ENCODE measurements around the gene TANGO6.

The TANGO6 gene

GRCh38 chr16:68869492-68870088, 26.3 kb downstream of the TANGO6 start:
- DNase-seq, result no peak

- DNase-seq, result no peak
Measured at GRCh38 chr16:68873635-68874471, 30.5 kb downstream of the TANGO6 start.

DNA sequence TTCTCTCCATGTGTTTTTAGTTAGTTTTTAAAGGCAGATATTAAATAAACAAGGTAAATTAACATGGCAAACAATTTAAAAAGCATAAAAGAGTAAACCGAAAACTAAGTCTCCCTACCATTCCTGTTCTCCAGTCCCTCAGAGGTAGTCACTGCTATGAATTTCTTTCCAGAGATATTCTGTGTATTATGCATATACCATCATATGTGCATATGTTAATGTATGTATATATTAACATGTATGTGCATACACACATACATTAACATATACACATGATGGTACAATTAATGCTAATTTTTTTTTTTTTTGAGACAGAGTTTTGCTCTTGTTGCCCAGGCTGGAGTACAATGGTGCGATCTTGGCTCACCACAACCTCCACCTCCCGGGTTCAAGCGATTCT, 32.5 kb downstream of the TANGO6 start:
- DNase-seq, result no peak

DNA sequence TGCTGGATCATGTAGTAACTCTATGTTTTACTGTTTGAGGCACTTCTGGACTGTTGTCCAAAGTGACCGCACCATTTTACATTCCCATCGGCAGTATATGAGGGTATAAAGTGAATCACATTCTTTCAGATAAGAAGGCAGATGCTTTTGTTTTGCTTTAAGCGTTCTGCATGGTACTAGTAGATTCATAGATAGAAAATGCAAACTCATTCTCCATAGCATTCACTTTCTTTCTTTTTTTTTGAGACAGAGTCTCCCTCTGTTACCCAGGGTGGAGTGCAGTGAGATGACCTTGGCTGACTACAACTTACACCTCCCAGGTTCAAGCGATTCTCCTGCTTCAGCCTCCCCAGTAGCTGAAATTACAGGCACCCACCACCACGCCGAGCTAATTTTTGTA, 40.4 kb downstream of the TANGO6 start:
- no peak for DNase-seq

- no peak for DNase-seq
Measured at GRCh38 chr16:68884401-68884800, 41.1 kb downstream of the TANGO6 start.

DNA sequence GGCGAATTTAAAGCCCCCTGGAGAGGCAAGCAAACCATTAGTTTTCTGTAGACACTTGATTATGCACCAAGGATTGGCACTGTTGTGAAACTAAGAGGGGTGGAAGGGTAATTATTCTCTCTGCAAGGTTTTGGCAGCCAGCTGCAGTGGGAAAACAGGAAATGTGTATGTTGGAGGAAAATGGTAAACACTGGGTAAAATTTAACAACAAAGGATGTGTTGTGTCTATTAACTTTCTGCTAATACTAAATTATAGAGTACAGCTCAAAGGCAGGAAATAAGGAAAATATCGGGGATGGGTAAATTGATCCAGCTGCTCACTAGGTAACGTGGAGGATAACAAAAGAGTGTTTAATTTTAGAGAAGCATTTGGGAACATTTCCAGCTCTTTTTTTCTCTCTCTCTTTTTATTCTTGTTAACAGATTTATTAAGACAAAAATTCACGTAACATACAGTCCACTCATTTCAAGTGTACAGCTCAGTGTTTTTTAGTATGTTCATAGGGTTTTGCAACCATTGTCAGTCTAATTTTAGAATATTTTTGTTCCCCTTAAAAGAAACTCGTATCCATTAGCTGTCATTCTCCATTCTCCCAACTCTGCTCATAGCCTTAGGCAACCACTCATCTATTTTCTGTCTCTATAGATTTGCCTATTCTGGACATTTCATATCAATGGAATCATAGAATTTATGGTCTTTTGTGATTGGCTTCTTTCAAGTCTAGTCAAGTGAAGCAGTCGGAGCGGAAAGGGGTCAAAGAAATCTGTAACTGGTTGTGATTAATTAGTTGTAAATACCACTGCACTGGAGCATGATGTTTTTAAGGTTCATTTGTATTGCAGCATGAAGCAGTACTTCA, 41.8 kb downstream of the TANGO6 start:
- DNase-seq, result no peak

GRCh38 chr16:68887107-68887506, 43.8 kb downstream of the TANGO6 start:
- DNase-seq, result no peak

DNA sequence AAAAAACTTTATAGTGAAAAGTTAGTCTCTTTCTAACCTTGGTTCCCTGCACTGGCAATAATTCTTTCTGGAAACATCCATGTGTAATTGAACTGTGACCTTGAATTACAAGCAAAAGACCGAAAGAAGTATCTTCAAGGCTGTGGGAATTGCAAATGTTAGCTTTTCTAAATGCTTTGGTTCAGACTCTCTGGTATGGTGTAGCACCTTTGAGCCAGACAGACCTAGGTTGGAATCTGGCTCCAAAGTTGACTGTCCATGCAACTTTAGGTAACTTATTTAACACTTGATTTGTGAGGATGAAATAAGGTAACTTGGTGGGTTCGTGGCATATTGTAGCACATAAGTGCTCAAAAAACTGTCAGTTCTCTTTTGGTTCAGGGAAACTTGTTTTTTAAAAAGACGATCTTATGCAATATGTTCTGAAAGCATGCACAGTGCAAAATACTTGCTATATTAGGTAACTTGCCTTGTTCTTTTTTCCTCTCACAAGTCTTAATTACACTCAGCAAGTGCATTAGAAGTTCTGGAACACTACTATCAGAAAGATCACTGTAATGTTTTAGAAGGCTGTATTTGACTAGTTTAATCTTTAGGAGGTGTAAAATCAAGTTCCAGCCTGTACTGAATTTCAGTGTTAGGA, 46.3 kb downstream of the TANGO6 start:
- no peak for DNase-seq

DNA sequence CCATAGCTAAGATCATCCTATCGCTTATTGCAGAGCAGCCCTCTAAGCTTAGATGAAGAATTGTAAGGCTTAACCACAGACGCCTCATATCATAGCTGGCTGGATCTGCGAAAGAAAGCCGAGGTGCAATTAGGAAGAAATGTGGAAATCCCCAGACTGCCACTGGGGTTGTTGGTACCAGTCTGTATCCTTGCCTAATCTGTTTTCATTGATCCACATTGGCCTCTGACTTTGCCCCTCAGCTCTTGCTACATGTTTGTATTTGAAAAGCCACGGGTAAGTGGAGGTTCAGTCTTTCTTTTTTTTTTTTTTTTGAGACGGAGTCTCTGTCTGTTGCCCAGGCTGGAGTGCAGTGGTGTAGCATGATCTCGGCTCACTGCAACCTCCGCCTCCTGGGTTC, 48.9 kb downstream of the TANGO6 start:
- no peak for DNase-seq

- no peak for DNase-seq
Measured at GRCh38 chr16:68892898-68893297, 49.6 kb downstream of the TANGO6 start.

DNA sequence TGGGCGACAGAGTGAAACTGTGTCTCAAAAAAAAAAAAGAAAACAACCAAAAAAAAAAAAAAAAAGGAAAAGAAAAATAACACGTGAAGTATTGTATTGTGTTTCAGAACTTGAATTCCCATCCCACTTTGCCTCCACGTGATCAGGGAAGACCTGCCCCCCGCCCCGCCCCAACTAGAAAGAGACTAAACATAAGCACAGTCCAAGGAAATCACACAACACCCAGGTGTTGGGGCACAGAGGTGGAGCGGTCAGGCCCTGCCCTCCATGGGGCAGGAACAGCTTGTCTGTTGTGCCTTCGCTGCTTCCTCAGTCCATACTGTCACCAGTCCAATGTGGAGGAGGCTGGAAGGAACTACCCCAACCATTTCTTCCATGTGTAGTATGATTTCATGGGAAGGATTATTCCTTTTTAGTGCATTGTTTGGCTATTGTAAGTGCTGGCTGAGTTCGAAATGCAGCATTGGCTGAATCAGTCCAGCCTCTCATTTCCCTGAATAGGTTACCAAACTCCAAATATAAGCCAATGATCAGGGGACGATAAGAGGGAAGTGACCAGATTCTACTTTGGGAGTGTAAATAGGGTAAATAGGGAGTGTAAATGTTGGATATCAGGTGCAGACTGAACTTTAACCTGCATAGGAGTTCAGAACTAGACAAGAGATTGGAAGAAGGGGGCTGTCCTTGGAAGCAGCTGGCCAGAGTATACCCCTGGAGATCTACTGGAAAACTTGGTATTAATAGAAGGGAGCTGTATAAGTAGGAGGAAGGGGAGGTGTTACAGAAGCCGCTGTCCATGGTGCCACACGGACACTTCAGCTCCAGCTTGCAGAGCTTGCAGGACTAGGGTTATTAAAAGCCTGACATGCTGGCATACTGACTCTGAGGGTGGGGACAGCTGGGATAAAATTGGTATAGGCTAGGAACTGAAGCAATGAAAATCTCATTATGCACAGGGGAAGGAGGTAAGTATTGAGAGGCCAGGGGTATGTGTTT, 50.7 kb downstream of the TANGO6 start:
- DNase-seq, result peak; percentile 72

DNA sequence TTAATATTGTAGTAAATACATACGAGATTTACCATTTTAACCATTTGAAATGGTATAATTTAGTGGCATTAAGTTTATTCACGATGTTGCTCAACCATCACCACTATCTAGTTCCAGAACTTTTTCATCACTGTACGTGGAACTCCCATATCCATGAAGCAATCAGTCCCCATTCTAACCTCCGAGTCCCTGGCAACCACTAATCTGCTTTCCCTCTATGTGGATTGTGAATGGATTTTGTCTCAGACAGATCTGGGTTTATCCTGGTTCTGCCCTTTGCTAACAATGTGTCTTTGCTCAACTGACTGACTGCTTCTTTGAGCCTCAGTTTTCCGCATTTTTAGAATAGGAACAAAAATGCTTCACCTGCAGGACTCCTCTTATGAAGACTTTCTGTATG, 51.4 kb downstream of the TANGO6 start:
- no peak for DNase-seq

DNA sequence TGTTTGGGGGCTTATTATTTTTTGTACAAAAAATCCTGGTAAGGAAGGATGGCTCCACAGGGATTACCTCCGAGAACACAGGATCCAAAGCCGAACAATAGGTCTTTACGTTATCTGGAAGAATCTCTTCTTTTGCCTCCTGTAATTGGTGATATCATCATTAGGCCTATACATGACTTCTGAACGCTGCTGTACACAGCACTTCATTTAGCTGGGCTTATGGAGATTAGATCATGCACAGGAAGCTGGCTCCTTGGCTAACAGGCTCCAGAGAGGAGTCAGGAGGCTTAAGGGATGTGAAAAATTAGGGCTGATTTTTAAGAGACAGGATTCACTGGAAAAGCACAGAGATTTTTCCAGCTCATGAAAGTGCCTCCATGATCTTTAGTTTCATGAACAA, 54.7 kb downstream of the TANGO6 start:
- no peak for DNase-seq

DNA sequence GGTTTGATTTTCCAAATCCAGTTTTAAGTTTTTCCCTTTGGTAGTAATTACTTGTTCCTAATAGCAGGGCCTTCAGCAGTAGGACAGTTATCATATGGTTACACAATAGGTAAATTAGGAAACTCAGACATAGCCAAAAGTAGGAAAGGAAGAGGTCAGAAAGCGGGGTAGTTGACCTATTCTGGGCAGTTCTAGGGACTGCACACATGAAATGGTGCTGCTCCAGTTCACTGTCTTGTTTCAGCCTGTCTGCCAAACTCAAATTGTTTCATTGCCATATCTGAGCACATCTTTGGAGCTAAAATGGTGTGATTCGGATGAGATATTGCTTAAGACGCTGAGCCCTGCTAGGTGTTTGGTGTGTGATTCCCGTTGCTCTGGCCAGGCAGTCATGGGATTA, 56.7 kb downstream of the TANGO6 start:
- no peak for DNase-seq

DNA sequence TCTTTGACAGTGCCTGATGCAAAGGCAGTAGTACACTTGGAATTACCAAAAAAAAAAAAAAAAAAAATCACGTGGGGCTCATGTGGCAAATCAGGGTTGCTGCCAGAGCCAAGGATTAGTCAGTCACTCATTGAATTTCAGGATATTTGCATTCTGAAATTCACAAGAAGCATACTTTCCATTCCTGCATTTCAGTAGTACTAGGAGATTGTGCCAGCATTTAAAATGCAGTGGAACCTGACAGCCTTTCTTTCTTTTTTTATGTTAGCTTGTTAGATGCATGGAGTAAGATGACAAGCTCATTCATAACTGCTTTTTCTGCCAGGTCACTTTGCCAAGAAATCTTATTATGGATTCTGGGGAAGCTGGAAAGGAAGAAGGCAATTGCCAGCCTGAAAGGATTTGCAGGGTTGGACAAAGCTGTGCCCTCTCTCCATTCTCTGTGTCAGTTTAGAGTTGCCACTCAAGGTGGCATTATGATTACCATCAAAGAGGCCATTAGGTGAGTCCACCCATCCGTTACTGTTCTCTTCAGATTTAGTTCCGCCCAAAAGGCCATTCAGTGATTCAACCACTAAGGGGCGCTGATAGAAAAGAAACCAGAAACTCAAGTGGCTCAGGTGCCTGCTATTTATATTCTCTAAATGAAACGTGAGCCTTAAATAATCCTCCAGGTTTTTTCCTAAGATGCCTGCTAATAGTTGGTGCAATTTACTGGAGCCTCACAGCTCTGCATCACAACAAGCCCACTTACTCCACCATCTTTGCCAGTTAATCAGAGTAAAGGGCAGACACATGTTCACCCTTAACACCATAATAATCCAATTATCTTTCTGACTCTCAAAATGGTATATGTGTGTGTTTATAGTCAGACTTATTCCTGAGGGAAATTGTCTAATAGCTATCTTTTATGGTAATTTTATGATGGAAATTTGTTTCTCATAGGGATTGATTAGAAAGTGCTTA, 59.0 kb downstream of the TANGO6 start:
- DNase-seq, result peak; percentile 66

- no peak for DNase-seq
Measured at GRCh38 chr16:68902969-68903345, 59.6 kb downstream of the TANGO6 start.

GRCh38 chr16:68907297-68907696, 64.0 kb downstream of the TANGO6 start:
- no peak for DNase-seq

DNA sequence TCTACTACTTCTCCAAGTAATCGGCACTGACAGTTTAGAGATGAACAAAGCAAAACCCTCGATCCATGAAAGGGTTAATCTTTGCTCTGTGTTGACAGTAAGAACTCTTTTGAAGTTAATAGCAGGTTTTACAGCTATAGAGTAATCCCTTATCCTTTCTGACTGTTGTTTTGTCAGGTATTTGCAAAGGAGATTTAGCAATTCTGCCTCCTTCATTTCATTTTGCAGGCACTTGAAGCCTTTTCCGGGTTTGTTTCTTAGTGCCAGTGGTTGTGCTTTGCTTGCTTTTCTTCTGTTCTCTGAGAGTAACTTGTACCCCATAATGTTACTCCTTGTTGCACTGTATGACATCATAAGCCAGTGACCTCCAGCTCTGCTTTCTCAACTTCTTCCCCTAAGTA, 64.5 kb downstream of the TANGO6 start:
- no peak for DNase-seq

DNA sequence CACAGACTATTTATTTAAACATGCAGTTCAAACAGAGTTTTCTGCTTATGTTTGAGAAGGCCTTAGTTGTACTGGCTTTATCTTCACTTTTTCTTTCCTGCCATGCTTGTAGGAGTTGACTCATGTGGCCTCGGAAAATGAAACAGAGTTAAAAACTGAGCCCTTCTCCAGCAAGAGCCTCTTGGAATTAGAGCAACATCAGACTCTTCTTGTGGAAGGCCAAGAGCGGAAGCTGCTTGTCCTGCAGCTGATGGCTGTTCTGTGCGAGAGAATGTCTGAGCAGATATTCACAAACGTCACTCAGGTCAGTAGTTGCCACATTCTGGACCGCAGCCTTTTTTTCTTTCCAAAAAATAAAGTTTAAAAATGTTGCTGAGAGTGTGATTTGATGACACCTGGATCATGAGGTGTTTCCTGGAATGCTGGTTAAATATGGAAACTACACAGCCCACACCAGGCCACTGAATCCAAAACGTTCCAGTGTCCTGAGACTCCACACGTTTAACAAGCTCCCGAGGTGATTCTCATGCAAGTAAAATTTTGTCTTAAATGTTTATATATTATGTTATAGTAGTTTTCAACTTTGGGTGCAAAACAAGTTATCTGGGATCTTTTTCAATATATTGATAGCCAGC, 65.9 kb downstream of the TANGO6 start:
- DNase-seq, result no peak

DNA sequence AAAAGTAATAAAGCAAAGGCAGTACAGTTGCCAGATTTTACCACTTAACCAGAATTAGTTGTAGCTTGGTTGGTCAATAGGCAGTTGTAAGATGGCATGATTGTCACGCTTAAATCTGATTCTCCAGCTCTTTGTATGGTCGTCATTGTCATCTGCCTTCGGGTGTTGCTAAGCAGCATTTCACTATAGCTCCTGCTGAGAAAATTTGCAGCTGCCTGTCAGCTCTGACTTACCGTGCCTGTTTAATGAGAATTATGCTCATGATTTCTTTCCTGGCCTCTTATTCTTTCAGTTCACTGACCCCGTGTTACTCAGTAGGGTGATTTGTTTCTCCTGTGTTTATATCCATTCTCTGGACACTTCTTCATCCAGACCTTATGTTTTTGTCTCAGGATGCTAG, 66.7 kb downstream of the TANGO6 start:
- no peak for DNase-seq

Data from islet precursor cell (in vitro differentiated cells).